GM18508 (cell line): Measurements from ENCODE around the gene TMSB15C.
"Not testable (repeated sequence)": the region's sequence is repeated elsewhere in the genome, so short reads cannot be mapped to it uniquely, and the experiment has no call there.

ENCODE experiments used
- ATAC-seq: cut with Tn5 transposase; IDR thresholded peaks from one replicate; pipeline ENCODE4 v1.9.1; 2021; ENCODE audit warnings: moderate number of reproducible peaks; ENCODE audit not compliant: insufficient read depth, unreplicated experiment

Gene TMSB15C

GRCh38 chrX:104054956-104055355 lies 21.1 kb downstream of the TMSB15C start:
- ATAC-seq = not testable (repeated sequence)

- ATAC-seq = no peak
These were observed 28.9 kb downstream of the TMSB15C start for GRCh38 chrX:104047171-104047570.

DNA sequence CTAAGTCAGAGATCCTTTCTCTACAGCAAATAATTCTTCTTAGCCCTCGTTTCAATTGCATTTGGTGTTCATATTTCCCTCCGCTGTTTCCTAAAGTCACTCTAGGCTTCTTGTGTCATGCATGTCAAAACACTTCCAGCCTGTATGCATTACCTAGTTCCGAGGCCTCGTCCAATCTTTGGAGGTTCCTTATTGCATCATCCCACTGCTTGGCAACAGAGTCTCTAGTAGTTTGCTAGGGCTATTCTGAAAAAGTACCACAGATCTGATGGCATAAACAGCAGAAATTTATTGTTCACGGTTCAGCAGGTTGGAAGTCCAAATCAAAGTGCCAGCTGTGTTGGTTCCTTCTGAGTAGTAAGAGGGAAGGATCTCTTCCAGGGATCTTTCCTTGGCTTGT lies 30.4 kb downstream of the TMSB15C start:
- no peak for ATAC-seq

DNA sequence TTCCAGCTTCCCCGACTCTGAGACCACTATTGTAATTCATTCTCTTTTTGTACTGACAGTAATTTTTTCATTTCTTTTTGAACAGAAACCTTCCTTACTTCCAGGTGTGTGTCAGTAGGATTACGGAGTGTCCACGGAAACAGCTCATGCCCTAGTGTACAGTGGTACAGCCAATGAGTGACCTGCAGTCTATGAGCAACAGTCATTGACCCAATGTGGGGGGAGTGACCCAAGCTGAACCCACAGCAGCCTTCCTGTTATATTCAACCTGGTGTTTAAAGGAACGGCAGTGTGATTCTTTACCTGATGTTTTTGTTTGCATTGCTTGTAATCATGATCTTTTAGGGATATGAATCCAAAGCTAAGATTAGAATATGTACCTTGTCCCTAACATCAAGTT lies 35.0 kb downstream of the TMSB15C start:
- ATAC-seq = no peak

DNA sequence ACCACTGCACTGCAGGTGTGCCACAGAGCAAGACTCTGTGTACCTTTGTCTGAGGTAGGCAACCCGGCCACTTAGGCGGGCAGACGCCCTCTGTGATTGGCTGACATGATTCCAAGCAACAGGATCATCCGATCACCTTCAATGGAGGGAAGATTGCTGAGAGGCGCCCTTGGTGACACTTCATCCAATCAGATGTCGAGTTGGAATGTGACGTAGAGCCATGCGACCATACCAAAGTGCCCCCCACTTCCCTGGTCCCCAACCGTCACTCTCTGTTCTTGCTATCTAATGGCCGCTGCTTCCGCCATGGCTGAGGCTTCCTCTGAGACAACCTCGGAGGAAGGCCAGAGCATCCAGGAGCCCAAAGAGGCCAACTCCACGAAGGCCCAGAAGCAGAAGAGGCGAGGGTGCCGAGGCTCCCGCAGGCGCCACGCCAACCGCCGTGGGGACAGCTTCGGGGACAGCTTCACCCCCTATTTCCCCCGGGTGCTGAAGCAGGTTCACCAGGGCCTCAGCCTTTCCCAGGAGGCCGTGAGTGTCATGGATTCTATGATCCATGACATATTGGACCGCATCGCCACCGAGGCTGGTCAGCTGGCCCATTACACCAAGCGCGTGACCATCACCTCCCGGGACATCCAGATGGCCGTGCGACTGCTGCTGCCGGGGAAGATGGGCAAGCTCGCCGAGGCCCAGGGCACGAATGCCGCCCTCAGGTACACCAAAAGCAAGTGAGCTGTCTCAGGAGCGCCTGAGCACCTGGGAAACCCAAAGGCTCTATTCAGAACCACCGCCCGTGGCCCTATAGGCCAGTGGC lies 36.1 kb downstream of the TMSB15C start, which contains the start of gene H2BW2:
H2BW2 (plus strand) TSS at position 268 of the 817 bp plus-strand sequence; CDS start at position 307, 39 bp downstream.
- no peak for ATAC-seq
